NCI-H524 treated with DMSO at 0.1 percent for 48 hours (cell line): ENCODE data around the gene MC2R.

ENCODE experiments used
- DNase-seq: peaks from one replicate; lab custom pipeline; 2025; lab: John Stamatoyannopoulos, UW

Gene MC2R

DNA sequence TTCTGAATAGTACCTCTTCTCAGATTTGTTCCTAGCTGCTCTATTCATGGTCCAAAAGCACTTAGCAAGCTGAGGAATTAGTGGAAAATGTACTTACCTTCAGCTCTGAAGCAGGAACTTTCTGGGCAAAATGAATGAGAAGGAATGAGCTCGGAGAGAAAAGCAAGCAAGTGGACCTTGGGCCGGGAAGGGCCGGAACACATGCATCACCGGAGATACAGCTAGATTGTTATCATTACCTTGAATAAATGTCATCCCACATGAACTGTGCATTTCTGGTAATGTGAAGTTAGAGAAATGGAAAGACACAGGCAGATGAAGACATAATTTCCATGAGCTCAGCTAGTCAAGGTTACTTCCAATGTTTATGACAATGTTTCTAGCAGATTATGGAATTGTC, at the start of gene MC2R:
MC2R (minus strand) TSS at position 146 of the 400 bp plus-strand sequence. CDS start 30,018 bp downstream, outside the sequence.
- no peak for DNase-seq

DNA sequence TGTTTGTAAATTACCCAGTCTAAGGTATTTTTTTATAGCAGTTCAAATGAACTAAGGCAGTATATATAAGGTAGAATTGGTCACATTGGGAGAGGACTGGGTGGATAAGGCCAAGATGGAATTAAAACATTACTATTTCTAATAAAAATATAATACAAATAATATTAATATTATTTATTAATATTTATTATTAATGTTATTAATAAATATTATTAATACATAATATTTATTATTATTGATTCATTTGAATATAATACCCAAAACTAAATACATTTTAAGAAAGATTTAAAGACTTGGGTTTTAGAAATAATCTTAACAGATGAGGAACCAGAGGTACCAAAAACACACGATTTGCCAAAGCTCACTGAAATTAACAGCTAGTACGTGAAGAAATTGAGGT, 30.5 kb upstream of the MC2R start:
- no peak for DNase-seq

DNA sequence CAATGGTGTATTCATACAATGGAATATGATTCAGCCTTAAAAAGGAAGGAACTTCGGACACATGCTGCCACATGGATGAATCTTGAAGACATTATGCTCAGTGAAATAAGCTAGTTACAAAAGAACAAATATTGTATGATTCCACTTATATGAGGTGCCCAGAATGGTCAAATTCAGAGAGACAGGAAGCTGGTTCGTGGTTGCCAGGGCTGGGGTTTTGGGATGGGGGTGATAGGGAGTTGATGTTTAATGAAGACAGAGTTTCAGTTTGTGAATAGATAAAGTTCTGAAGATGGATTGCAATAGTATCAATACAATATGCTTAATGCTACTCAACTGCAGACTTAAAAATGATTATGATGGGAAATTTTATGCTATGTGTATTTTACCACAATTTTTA, 28.0 kb upstream of the MC2R start:
- no peak for DNase-seq

DNA sequence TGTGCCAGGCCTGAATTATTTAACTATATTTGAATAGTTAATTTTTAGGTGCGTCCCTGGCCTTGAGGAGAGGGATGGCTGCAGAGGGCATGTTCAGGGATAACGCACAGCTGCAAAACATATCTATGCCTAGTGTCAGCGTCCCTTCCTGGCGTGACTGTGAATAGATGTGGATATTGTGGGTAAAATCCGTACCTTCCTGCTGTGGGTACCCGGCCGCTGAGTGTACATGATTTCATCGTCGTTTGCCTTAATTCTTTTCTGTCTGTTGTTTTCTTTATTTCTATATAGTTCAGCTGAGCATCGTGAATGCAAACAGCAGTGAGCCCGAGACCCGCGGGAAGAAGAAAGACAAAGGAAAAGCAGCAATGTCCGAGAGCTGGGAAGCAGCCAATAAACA, 25.0 kb upstream of the MC2R start:
- DNase-seq, result no peak

DNA sequence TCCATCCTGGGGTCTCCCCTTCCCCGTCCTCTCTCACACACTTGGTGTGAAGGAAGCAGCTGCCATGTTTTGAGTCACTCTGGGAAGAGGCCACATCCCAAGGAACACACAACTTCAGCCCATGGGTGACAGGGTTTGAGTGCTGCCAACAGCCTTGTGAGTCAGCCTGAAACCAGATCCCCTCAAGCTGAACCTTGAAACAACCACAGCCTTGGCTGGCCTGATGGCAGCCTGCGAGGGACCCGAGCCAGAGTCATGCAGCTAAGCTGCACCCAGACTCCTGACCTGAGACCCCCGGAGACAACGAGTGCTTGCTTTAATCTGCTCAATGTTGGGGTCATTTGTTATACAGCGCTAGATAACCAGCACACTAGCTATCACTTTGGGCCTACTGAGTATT, 19.3 kb upstream of the MC2R start:
- DNase-seq, result no peak

DNA sequence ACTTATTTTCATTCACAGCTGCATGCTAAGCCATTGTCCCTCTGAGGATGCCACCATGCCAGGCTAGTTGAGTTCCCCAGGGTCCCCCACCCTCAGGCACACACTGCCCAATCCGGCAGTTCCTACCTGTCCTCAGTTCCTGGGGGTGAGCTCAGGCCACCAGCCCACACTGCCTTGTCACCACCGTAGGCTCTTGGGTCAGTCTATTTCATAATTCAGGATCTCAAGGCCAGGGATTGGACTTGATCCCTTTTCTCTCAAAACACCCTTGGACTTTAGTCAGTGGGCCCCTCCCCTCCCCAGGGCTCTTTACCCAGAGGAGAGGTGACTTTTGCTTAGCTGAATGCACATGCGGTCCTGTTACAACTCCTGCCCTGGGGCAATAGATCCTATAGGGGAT, 18.7 kb upstream of the MC2R start:
- DNase-seq, result no peak

DNA sequence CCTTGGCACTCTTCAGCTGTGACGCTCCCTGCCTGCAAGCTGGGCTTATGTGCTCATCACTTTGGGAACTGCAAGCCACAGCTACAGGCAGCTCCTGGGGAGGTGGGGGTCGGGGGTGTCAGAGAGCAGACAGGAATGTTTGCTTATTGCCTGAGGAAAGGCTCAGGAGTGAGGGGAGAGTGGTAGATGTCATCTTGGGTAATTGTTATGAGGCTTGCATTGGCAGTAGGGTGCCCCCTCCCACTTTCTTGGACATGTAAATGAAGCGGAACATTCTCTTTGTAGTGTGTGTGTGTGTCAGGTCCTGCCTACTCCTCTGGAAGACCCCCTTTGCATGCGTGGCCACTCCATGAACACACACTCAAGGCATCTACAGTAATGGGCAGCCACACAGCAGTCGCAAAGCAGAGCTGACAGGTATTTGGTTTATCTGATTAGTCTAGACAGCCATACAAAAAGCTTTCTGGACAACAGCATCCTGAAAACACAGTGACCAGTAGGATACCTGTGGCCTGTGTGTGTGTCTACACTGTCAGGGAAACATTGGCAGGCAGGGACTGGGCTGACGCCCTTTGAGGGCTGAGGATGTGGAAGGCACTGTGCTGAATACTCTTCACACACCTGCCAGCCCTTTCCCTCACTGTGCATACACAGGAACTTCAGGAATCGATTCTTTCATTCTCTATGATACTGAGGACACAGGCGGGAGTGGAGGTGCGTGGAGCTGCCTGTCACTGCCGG, 17.1 kb upstream of the MC2R start:
- DNase-seq, result no peak

DNA sequence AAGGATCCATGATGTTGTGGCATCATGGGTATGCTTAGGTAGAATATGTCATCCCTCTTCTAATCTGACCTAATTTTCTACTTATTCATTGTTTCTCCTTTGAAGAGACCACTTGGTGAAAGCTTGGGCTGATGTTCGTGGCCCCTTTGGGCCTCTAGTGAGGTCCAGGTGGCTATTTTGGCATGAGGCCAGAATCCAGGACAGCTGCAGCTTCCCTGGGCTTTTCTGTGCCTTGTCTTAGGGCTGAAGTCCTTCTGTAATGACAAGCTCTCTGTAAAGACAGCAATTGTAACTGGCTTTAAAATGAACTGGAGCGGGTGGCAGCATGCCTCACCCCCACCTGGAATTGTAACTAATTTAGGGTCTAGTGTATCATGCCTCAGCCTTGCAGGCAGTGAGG, 15.6 kb upstream of the MC2R start:
- no peak for DNase-seq

DNA sequence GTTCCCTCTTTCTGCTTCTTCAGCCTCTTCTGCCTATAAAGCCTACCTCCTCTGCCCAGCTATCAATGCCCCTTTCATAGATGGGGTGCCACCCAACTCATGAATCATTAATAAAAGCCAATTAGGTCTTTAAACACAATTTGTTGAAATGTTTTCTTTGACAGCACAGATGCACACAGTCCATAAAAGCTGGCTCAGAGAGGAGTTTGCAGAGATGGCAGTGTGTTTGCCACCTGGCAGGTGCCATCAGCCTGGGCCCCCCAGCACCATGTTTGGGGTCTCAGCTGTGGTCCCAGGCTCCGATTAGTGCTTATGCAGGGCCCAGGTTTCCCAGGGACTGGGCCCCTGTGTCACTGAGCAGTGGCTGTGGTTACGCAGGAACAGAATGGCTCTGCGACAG, 7.9 kb upstream of the MC2R start:
- DNase-seq, result no peak

DNA sequence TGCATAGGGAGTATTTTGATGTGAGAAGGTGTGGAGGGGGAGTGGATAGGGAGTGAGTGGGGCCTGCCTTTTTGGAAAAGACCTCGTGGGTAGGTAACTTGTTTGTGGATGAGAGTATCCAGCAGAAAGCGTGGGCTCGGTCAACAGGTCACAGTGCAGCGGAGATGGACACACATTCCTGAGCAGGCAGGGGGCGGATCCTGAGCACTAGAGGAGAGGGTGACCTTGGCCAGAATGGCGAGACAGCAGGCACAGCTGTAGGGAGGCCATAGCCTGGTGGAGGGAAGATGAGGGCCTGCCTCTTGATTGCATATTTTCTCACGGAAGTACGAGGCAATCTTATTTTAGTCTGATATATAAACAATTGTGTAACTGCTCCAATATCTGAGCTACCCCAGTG, 3.6 kb upstream of the MC2R start:
- DNase-seq, result no peak

DNA sequence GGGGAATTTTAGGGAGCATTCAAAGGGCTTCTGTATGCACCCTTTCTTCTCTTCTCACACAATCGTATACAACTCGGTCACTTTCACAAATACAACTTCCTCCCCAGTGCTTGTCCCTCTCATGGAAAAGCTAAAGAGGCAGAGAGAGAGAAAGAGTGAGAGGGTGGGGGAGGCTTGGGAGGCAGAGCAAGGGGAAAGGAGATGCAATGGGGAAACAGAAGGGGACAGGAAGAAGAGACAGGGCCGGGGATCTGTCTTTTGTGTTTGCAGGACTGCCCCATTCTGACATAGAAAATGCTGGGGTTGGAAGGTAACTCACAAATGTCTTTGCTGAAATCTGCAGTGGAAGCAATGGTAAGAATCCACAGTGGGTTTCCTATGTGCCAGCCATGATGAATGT, 2.1 kb upstream of the MC2R start:
- DNase-seq, result no peak

DNA sequence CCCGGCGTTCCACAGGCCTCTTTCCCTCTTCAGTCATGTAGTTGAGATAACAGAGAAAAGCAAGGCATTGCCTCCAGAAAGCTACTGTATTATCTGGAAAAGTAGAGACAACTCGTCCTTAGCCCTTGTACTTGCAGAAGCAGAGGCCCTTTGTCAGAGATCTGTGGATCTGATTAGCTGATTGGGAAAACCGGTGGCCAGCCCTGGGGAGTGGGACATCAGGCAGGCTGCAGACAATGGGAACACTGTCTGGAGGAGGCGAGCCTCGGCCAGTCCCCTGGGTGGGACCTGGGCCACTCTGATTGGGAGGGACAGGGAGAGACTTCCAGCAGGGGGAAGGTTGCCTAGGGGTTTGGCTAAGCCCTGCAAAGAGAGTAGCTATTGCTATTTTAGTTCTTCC, 1.2 kb upstream of the MC2R start:
- no peak for DNase-seq

DNA sequence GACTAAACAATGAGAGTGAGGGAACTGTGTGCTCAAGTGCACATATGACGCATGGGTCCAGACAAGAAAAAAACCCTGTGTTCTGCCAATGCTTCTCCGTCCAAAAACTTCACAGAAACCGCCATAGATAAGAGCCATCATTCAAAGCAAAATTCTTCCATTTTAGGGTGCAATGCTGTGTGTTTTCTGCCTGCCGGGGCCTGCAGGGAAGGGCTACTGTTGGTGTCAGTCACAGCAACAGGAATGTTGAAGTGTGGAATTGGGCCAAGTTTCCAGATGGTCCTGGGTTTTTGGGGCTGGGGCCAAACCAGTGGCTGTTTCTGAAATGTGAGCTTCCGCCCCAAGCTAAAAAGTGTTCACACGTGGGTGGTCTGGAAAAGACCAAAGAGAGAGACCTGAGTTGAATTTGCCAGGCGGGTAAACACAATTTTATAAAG, 677 bp upstream of the MC2R start:
- peak; percentile 29 for DNase-seq

DNA sequence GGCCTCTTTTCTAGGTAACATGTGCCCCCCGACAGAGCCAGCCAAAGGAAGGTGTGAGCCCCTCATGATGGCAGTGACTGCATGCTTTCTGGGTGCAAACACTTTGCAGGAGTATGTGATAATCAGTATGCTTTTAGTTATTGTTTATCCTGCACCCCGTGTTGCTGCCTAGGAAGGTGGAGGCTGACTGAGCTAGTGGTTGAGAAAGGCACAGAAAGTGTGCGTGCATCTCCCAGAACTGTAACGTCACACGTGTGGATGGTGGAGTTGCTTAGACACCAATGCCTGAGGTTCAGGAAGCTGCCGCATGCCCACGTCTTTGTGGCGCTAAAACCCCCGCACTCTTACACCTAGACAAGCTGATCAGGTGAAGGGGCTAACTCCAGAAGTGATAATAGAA, 580 bp downstream of the MC2R start:
- no peak for DNase-seq

DNA sequence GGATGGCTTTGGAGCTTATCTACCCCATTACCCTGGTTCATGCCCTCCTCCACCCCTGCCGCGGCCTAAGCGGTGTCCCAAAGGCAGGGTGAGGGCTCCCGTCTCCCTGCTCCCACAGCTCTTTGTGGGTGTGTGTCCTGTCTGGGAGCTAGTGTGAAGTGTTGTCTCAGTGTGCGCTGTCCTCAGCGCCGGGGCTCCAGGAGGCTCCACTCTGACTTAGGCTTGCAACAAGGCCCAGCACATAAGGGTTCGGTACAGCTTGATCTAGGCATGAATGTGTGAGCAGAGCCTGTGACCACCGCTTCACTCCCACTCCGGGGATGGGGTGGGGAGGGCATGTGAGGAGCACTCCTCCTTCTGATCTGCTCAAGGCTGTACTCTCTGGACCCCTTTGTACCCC, 1.2 kb downstream of the MC2R start:
- DNase-seq, result no peak

DNA sequence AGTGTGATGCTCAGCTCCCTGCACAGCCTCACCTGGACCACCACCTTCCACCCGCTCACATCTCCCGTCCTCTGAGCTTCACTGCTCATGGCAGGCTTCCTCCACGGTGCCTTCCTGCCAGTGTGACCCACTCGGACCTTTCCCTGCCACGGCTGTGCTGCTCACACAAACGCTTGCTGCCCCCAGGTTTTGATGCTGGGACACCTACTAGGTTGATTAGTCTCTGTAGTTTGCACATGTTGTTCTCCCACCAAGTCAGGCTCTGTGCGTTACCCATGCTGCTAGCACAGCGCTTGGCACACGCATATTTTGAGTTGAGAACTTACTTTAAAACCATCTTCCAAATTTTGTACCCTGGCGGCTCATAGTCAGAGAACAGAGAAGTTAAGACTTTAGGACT, 2.1 kb downstream of the MC2R start:
- no peak for DNase-seq

DNA sequence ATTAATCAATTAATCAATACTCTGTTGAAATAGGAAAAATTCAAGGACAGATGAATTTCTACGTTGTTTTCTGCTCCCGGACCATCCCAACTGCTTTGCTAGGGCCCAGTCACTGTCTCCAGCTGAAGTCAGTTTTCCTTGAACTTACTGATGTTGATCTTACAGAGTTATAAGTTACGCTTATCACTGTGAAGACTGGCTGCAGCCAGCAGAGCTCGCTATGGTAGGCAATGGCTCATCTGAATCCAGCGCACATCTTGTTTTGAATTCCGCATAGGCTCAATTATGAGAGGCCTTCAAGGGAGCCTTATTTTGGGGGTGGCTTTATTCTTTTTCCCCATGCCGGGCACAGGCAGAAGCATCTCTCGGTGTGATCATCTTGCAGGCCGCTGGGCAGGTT, 2.7 kb downstream of the MC2R start:
- DNase-seq, result no peak

DNA sequence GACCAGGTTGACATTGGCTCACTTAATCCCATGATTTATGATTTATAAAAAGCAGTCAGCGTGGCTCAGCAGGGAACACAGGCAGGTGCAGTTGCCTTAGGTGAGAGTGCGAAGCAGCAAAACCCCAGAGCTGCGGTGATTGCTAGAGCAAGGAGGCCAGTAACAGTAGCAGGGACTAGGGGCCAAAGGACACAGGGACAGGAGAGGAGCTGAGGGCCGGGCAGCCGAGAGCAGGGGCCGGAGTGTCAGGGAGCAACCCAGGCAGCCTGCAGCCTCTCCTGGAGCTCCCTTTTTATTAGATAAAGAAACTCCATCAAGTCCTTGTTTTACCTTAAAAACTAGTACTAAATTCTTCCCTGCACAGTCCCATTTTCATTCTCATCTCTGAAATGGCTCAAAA, 4.3 kb downstream of the MC2R start:
- DNase-seq, result no peak

DNA sequence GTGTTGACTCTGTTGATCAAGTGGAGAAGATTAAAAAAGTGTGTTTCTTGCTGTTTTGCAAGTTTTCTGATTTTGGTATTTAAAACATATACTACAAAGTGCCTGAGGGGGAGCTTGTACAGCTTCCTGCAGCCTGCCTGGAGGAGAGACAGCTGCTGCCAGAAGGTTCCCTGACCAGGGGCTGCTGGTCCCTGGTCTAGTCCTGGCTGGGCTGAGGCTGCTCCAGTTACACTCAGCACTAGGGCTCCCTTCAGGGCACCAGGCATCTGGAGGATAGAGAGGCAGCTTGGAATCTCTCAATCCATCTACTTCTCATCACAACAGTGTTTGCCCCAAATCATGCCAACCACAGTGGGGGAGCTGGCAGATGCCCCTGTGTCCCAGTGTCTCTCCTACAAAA, 4.8 kb downstream of the MC2R start:
- no peak for DNase-seq

DNA sequence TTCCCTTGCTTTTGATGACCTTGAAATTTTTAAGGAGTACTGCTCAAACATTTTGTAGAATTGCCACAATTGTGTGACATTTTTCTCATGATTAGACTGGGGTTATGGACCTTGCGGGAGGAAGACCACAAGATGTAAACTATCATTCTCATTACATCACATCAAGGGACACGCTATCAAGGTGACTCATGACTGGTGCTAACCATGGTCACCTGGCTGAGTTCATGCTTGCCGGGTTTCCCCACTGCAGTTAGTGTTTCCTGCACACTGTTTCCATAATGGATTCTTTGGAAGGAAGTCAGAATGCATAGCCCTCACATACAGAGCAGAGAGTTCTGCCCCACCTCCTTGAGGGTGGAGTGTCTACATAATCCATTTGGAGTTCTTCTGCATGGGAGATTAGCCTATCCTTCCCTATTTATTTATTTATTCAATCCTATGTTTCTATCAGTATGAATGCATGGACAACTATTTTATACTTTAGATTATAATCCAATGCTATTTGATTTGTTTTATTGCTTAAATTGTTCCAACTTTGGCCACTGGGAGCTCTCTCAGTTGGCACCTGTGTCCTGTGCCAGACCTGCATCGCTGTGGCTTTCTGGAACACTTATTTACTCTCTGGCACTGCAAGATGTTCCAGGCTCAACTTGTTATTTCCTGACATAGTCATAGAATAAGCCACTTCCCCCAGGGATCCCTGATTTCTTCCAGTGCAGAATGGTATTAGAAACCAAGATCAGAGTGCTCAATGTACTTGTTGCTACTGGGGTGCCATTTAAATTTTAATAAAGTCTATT, 6.0 kb downstream of the MC2R start:
- DNase-seq, result no peak

DNA sequence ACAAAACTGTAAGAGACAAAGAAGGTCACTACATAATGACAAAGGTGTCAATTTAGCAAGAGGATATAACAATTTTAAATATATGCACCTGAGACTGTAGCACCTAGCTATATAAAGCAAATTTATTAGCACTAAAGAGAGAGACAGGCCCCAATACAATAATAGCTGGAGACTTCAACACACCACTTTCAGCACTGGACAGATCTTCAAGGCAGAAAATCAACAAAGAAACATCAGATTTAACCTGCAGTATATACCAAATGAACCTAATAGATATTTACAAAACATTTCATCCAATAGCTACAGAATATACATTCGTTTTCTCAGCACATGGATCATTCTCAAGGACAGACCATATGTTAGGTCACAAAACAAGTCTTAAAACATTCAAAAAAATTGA, 14.7 kb downstream of the MC2R start:
- no peak for DNase-seq

DNA sequence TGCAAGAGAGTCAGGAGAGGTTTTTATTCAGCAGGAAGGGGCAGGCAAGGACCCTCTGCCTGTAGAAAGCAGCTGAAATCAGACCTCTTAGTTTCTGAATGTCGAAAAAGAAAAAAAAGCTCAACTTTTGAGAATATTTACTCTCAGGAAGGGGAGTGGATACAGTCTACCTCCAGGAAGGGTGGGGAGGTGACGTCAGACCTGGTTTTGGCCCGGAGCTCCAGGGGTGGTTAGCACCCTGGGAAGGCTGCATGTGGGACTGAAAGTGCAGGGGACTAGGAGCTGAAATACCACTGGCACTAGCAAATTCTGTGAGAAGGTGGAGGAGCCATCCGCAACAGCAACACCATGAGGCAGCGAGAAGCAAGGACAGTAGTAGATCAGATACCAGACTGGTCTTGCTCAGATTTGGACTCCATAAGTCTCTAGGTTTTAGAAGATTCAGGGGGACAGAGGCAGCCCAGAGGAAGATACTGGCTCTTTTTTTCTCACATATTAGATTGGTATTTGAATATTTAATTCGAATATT, 19.8 kb downstream of the MC2R start:
- DNase-seq, result no peak

DNA sequence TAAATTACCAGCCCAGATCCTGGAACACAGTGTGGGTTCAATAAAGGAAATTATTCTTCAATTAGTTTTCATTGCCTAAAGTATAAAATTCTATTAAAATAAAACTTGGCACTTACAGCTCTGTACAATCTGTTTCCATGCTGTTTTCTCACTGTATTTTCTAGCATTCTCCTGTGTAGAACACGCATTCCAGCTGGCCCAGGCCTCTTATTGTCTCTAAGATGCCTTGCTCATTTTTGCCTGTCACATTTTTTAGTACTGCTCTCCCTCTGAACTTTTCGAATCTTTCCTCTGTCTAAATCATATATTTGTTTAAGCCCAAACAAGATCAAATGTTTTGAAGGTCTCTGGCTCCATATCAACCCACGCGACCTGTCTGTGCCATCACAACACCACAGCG, 20.8 kb downstream of the MC2R start:
- DNase-seq, result no peak

DNA sequence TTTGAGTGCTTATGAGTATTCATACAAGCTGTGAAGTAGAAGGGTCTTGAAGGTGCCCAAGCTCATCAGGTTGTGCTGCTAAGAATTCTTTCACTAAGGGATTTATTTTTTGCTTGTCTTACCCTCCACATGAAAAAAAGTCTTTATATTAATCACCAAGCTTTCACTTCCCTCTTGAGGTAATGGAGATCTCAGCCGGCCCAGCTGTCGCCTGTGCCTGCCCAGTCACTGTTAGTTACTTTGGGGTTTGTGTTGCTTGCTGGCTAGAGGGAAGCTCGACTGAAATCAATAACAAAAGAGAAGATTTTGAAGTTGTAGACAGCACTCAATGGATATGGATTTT, 21.9 kb downstream of the MC2R start:
- DNase-seq, result peak; percentile 31
